ENCODE results near the gene ACIN1.

The ACIN1 gene

GRCh38 chr14:23056956-23057756, 37.8 kb downstream of the ACIN1 start, which contains the start of gene CDH24:
TSS of gene CDH24 (minus strand) at chr14:23057520. CDS start at chr14:23055733, 1,787 bp downstream.
- DNase-seq, result no peak

DNA sequence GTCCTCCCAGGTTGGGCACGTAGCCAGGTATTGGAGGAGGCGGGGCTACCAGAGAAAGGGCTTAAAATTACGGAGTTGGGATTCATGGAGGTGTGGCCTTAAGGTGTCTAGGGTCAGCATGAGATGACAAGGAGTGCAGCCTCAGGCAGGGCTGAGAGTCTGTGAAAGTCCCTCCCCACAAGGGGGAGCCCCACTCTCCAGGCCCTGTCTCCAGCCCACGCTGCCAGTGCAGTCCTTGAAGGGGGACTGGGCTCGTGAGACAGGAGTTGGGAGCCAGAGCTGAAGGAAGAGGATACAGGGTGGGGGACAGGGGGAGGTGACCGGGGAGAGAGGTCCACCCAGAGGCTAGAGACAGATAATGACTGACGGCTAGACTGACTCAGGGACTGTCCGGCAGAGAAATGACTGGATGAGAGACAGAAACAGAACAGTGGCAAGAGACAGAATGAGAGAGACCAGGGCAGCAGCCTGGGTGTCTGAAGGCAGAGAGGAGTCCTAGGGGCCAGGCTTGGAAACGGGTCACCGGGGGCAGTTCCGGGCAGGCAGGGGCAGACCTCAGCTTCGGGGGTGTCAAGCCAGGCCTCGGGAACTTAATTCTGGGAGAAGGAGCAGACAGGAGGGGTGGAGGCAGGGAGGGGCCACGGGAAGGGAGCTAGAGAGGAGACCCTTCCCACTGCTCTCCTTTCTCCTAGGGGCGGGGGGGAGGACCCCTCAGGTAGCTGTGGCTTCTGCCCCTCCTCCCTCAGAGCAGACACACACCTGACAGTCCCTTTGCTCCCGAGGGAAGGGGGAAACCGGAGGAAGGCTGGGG, 38.6 kb downstream of the ACIN1 start:
- DNase-seq, result no peak

DNA sequence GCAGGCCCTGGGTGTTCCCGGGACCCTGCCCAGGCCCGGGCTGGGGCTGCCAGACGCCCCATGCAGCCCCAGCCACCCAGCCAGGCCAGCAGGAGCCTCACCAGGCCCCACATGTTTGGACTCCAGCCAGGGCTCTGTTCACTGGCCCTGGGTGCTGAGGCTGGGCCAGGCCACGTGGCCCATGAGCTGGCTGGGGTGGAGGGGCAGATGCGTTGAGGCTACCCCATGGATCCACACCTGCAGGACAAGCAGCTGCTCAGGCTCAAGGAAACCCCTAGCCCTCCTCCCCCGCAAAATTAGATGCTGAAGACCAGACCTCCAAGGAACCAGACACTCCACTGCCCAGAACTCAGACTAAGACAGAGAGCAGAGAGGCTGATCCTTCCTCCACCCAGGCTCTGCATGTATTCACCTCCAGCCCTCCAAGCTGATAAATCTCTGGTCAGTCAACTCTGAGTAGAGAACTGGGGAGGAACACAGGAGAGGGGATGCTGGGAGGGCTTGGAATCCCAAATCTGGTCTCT, 39.3 kb downstream of the ACIN1 start:
- no peak for DNase-seq

DNA sequence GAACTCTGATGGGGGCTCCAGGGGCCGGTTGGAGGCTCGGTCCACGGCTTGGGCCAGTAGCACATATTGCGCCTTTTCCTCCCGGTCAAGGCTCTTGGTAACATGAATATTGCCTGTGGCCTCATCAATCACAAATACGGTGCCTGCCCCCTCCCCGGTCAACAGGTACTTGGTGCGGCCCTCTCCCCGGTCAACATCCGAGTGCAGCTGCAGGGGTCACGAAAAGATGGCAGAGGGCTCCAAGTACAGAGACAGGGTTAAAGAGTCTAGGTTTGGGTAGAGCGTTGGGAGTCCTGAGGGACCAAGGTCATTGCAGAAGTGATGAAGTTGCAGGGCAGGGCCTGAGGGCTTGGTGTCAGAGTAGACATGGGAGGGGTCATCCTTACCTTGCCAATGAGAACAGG, 39.8 kb downstream of the ACIN1 start:
- DNase-seq, result no peak

- DNase-seq, result no peak
Measured at GRCh38 chr14:23054000-23054811, 40.7 kb downstream of the ACIN1 start.

GRCh38 chr14:23053426-23053825, 41.5 kb downstream of the ACIN1 start:
- no peak for DNase-seq

DNA sequence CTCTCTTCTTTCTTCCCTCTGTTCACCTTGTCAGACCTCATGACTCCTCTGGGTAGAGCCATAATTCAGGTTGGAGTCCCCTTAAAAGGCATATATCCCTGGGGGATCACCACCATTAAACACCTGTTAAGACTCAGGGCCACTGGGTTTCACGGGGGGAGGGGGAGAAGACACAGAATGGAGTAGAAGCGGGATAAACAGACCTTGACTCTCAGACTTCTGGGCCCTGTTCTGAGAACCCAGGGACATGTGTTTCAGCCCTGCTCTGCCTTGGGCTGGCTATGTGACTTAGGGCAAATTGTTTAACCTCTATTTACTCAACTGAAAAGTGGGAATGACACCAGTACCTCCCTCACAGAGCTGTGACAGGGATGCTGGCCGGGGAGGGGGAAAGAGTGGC, 42.3 kb downstream of the ACIN1 start:
- no peak for DNase-seq

DNA sequence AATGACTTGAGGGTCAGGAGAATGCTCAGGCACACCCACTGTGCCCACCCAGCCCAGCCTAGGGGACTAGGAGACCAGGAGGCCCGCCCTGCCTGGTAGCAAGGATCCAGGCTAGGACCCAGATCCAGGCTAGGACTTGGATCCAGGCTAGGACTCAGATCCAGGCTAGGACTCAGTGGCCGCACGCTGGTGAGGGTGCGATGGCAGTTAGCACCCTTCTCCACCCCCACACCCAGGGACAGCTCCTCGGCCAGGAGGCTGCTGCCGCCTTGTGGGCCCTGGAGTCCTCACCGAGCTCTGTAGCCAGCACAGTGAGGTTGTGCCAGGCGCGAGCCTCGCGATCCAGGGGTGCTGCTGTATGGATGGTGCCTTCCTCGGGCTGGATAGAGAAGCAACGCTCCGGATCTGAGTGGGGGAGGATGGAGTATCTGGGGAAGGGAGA, 42.7 kb downstream of the ACIN1 start:
- no peak for DNase-seq

- no peak for DNase-seq
Measured at GRCh38 chr14:23051141-23052057, 43.5 kb downstream of the ACIN1 start.

GRCh38 chr14:23049011-23049410, 45.9 kb downstream of the ACIN1 start:
- no peak for DNase-seq

DNA sequence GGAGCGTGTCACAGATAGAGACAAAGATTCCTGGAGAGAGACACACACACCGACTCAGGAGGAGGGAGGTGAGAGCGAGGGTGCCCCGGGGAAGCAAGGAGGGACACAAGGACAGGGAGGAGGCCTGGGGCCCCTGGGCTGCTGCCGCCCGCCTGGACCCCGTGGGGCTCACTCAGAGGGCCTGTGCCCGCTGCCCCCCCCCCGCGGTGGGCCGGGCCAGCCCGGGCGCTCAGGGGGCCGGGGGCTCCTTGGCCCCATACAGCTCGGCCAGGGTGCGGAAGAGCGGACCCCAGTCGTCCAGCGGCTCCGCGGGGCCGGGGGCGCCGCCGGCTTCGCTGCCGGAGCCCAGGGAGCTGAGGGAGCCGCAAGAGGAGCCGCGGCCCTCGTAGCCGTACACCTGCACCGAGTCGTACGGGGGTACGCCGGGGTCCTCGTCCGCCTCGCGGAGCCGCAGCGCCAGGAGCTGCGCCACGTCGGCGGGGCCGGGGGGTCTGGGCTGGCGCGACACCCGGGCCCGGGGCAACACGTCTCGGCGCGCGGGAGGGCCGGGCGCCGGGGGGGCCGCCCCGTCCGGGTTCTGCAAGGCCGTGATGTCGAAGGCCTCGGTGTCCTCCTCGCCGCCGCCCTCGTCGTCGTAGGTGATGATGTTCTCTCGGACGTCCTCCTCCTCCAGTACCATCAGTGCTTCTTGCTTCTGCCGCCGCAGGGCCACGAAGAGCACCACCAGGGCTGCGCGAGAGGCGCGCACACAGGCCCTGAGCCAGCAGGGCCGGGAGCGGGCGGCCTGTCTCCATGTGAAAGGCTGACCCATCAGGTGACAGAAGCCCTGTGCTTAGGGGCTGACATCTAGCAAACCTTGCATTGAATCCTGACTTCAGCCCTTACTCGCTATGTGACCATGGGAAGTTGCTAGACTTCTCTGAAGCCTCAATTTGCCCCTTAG, 46.9 kb downstream of the ACIN1 start:
- DNase-seq, result no peak

DNA sequence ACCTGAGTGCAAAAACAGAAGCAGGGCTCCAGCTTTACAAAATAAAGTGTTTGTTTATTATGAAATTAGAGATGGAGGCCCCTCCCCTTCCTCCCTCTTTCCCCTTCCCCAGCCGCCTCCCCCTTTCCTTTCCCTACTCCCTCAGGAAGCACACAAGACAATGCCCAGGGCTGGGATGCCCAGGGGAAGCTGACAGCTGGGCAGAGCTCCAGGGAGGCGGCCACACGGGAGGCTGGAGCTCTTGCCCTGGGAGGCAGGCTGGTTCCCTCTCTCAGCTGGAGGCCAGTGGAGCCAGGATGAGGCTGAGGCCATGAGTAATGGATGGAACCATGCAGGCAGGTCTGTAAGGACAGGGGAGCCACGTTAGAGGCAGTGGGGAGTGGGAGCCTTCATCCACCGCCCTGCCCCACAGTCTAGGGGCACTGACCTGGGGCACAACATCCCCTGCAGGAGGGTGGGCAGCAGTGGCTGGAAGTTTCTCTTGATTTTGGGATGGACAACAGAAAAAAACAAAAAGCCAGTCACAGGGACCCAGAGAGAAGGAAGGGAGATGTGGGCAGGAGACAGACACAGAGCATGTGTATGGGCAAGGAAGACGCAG, 47.8 kb downstream of the ACIN1 start:
- DNase-seq, result no peak

DNA sequence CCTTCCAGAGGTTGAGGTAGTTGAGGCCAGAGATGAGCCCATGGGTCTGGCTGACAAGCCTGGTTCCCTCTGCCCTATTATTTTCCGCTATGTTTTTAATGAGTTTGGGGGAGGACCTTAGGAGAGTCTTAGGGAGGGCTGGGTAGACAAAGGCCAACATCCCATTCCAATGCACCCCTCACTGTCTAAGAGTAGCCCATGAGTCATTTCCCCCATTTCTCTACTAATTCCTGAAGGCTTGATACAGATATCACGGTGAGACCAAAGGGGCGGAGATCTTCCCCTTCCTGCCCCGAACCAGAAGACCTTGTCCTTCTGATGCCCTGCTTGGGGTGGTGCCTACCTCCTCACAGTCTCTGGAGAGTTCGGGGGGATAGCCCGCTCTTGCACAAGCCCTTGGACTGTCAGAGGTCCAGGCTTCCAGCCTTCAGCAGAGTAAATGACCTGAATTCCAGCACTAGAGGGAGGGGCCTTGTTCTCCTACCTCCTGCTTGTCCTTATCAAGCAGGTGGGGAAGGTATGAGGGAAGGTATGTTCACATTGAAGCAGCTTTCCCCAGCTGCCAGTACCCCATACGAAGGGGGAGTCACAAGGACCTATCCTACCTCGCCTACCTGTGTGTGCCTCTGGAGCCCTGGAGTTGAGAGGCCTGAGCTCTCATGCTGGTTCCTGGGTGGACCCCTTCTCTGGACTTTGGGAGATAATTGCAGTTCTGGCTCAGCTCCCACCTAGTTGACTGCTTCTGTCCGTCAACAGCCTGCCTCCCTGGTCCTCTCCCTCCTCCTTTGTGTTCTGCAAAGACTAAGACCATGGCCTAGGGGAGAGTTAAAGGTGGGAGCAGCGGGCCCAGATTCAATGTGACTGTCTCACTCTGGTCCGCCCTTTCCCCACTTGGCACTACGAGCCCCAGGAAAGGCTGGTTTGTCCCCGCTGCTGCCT, 49.2 kb downstream of the ACIN1 start:
- DNase-seq, result no peak

DNA sequence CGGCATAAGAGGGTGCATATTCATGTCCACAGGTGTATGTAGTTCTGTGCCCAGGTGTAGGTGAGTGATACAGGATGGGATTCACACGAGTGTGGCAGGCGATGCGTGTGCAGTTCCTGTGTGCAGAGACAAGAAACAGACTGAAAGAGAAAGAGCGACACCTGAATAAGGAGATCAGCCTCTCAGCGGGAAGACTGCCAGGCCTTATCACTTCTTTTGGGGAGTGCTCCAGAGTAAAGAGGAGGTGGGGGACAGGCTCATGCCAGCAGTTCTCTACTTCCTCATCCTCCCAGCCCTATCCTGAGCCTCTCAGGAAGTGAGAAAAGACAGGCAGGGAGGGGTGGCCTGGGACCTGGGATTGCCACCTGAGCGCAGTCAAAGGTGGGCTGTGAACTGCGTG, 50.1 kb downstream of the ACIN1 start:
- DNase-seq, result no peak

- DNase-seq, result no peak
Measured at GRCh38 chr14:23043754-23044153, 51.2 kb downstream of the ACIN1 start.

GRCh38 chr14:23043145-23043544, 51.8 kb downstream of the ACIN1 start:
- DNase-seq, result no peak

GRCh38 chr14:23042162-23042965, 52.6 kb downstream of the ACIN1 start, which contains the start of gene PSMB11:
TSS of gene PSMB11 (plus strand) at chr14:23042212. CDS start at chr14:23042226, 14 bp downstream.
- DNase-seq, result no peak

DNA sequence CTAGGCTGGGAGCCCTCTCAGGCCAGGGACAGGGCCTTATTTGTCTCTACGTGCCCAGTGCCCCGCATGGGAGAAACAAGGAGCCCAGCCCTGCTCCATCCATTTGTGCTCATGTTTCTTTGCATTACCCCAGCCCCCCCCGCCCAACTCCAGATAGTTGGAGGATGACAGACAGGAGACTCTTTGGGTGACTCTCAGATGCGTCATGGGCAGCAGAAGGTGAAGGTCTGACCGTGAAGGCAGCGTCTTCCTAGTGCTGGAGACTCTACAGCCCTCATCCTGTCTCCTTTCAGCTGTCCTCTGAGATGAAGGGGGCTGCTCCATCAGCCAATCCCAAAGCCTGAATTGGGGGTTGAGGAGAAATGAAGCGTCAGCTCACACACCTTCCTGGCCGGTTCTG, 53.2 kb downstream of the ACIN1 start:
- no peak for DNase-seq

All from NCI-H510A treated with DMSO at 0.1 percent for 48 hours (cell line).